ENCODE measurements around the gene DNM1. TPM values are rescaled to one million over a fixed set of nuclear protein-coding genes. Genes with fewer than 3 reads are reported as not detected.
"Not testable (repeated sequence)": the region's sequence is repeated elsewhere in the genome, so short reads cannot be mapped to it uniquely, and the experiment has no call there.

Gene DNM1
- total RNA-seq, 2 donors from 2014 or later: 19.0 to 46.5 TPM

DNA sequence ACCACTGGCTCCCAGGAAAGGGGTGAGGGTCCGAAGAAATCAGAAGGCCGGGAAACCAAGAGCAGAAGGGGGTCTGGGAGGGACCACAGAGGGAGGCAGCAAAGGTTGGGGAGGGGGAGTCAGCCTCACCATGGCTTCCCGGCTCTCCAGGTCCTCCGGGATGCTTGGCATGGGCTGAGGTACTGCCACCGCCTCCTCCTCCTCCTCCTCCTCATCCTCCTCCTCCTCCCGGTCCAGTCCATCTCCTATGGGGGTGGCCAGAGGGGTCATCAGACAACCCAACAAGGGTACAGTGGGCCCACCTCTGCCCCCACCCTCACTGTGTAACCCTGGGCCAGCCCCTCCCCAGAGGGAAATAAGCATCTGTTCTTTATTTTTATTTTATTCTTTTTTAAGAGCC, 55.1 kb downstream of the DNM1 start:
- intact Hi-C loops (cut with DNase I): no loop called here
- no peak for DNase-seq (ENCODE audit: low spot score)

DNA sequence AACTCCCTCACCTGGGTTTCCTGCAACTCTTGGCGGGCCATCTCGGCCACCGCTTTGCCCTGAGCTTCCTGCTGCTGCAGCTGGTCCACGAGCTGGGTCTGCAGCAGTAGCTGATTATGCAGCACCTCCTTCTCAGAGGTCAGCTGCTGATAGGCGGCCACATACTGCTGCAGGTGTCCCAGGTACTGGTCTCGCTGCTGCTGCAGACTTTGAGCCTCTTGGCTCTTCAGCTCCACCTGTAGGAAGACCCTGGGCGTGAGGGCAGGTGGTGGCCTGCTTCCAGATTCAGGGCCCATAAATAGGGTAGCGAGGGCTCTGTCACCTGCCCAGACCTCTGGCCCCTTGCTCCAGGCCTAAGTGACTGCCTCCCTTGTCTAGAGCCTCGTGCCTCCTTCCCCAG, 56.0 kb downstream of the DNM1 start:
- DNase-seq (ENCODE audit: low spot score): no peak
- intact Hi-C loops (cut with DNase I): no loop called here

DNA sequence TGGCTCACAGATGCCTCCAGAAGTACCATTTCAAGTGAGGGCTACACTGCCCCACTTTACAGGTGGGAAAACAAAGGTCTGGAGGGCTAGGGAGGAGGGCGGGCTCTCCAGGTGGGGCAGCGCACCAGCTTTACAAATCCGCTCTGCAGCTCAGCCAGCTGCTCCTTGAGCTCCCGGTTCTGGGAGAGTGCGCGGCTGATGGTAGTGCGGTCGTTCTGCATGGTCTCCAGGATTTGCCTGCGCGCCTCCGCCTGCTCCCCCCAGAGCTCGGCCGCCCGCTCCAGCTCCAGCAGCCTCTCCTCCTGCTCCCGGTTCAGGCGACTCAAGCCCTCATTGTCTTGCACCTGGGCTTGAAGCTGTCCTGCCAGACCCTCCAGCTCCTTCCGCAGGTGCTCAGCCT, 57.2 kb downstream of the DNM1 start:
- no peak for DNase-seq (ENCODE audit: low spot score)
- intact Hi-C loops (cut with DNase I): no loop called here

DNA sequence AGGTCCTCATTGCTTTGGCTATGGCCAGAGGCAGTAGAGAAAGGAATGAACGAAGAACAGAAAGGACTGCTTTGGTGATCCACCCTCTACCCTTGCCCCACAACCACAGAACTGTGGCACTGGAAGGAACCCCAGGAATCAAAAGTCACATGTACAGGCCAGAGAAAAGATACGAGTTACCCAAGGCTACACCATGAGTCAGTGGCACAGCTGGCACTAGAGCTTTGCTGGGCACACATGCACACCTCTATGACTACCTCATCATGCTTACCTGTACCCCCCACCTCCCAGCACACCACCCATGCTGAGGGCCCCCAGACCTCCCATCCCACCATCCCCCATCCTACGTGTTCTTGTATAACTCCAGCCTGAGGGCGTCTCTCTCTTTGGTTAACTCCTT, 59.5 kb downstream of the DNM1 start:
- intact Hi-C loops (cut with DNase I): no loop called here
- no peak for DNase-seq (ENCODE audit: low spot score)

DNA sequence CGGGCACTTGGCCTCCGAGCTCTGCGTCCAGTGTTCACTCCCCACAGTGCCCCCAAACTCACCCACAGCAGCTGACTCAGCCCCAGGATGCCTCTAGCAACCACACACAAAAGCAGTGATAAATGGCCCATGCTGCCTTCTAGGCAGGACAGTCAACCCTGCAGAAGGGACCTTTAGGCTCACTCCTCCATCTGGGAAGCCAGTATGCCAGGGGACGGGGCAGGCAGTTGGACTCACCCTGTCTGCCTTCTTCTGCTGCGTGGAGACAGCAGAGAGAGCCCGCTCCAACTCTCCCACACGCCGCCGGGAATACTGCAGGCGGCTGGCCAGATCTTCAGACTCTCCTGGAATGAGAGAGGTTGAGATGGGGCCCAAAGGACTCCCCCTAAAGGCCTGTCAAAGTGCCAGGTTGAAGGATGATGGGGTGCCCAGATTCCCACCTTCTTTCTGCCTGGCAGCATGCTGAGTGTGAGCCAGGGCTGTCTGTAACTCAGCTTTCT, 62.2 kb downstream of the DNM1 start:
- intact Hi-C loops (cut with DNase I): no loop called here
- DNase-seq (ENCODE audit: low spot score): no peak

DNA sequence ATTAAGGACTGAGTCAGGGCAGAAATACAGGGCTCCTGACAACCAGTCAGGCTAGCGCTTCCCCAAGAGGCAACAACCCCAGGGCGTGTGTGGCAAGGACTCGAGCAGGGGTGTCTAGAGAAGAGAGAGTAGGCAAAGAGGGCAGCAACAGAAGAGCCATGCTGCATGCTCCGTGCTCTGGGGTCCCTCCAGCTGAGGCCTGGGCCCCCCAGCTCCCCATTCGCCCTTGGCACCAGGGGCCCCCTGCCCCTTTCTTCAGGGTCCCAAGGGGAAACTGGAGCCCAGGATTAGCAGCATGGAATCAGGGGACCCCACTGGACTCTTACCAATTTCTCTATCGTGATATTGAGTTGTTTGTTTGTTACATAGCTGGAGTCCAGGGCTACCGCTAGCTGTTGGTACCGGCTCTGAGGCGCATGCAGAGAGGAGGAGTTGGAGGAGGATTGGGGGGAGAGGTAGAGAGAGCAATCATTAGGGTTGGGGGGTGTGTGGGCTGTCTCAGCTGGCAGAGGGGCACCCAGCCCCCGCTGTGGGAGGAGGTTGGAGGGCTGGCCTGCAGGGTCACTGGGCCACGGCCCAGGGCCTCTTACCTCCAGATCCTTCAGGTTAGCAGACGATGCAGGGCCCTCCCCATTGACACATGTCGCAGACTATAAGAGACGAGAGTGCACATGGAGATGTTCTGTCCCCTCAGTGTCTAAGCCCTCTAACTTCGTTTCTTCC, 63.9 kb downstream of the DNM1 start:
- no peak for DNase-seq (ENCODE audit: low spot score)
- intact Hi-C loops (cut with DNase I): no loop called here

DNA sequence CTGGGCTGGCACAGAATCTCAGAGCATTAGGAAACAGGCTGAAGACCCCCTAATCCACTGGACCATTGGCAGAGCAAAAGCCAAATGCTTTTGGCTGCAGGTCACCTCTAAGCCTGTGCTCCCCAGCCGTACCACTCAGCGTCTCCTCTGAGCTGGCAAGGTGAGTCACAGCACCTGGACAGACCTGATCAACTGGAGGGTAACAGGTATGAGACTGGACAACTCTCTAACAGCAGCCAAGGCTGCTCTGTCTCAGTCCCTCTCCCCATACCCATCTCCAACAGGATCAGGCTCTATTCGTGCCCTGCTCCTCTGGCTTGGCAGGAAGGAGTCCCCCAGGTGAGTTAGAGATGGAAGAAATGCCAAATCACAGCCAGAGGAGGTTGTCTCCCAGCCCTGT, 67.9 kb downstream of the DNM1 start:
- intact Hi-C loops (cut with DNase I): no loop called here
- DNase-seq (ENCODE audit: low spot score): no peak

DNA sequence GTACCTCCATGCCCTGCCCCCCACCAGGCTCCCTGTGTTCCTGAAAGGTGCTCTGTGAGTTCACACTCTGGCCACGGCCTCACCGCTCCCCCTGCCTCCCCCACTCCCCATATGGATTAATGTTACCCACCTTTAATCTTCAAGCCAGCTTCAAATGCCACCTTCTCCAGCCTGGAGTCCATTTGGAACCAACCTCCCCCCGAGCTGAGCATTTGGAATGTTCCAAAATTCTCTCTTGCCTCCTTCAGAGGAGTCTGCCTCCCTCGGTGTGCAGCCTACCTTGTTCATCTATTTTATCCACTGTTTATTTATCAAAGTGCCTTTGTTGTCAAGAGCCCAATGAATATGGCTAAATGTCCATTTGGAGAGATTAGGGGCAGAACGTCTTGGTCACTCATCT, 68.3 kb downstream of the DNM1 start:
- no peak for DNase-seq (ENCODE audit: low spot score)
- intact Hi-C loops (cut with DNase I): no loop called here

DNA sequence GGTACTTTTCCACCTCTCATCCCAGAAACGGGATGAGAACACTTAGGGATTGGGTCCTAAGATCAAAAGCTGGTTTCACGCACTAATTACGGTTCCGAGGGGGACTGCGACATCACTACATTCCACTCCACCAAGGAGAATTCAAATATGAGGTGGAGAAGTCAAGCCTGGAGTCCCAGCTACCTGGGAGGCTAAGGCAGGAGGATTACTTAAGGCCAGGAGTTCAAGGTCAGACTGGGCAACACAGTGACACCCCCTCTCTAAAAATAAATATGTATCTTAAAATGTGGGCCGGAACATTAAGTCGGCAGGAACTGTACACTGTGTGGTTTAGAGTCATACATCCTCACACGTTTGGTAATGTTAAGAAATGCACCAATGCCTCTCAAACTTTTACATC, 71.1 kb downstream of the DNM1 start:
- DNase-seq (ENCODE audit: low spot score): no peak
- intact Hi-C loops (cut with DNase I): no loop called here

DNA sequence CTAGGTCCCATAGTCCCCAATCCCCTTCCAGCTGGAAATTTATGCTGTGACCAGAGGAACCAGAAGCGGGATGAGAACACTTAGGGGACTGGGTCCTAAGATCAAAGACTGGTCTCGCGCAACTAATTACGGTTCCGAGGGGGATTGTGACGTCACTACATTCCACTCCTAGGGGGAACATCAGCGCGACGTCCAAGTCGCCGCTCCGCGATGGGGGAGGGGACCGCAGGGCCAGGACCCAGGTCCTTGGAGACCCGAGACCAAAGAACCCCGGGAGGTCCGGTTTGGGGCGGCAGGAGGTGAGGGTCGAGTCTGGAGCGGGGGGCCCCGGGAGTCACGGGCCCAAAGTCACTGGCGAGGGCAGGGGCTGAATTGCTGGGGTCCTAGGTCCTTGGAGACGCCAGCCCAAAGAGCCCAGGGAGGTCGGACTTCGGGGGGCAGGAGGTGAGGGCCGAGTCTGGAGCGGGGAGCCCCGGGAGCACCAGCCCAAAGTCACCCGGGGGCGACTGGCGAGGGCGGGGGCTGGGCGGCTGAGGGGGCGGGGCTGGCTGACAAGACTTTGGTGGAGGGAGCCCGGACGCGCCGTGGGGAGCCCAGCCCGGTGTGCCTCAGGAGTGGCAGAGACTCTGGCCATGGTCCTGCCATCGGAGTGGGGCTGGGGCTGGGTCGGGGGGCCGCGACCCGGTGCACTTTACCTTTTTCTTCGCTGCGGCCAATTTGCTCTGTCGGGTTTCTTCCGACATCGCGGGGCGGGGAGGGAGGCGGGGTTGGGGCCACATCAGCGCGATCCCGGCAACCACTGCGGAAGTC, 72.2 kb downstream of the DNM1 start, which contains the start of gene GOLGA2:
TSS of gene GOLGA2 (minus strand) at position 810 of the 810 bp plus-strand sequence. CDS start at position 779, 31 bp downstream.
- DNase-seq (ENCODE audit: low spot score): no peak
- intact Hi-C loops (cut with DNase I): no loop called here

DNA sequence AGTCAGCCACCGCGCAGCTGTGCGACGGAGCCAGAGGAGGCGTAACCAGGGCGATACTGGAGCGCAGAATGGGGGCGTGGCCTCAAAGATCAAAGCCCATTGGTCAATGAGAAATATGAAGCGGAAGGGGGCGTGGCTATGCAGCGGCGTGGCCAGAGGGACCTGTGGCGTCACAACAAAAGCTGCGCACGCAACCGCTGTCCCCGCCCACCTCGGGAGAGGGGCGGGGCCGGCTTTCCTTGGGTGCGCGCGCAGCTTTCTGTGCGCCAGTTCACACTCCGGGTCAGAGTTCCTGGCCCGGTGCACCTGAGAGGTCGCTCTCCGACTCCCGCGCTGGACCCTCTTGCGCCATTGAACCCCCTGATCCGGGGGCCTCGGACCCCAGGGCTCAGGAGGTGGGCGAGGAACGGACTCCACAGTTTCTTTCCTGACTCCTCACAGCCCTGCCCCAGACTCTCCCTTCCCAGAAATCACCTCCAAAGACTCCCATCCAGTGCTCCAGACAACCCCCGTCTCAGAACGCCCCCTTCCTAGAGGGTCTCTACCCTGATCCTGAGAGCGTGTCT, 72.9 kb downstream of the DNM1 start, which contains the start of gene SWI5:
TSS of gene SWI5 (plus strand) at position 269 of the 566 bp plus-strand sequence.
- intact Hi-C loops (cut with DNase I): no loop called here
- DNase-seq (ENCODE audit: low spot score): peak; percentile 100

DNA sequence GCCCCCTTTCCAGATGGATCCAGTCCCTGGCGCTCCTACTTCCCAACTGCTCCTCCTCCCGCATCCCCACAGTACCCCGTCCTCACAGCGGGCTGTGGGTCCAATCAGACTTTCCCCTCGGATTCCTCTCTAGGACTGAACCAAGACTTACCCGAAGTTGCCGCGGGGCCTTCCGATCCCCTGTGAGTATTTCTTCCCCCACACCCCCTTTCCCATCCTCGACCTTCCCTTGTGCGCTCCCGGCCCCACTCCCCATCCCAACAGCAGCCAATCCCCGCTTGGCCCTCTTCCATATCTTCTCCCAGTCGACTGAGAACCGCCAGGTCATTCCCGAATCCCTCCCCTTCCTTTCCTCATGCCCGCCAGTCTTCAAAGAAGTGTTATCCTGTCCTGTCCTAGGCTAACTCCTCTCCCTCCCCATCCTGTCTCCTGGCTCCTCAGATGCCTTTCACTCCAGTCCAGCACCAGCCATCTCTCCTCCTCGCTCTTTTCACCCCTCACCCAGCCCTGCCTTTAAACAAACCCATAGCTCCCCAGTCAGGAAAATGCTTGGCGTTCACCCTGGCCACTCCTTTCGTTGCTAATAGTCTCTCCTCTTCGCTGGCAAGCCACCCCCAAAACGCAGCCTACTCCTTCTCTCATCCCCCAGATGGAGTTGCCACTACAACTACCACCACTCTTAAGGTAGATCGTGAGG, 73.5 kb downstream of the DNM1 start:
- no peak for DNase-seq (ENCODE audit: low spot score)
- intact Hi-C loops (cut with DNase I): no loop called here

DNA sequence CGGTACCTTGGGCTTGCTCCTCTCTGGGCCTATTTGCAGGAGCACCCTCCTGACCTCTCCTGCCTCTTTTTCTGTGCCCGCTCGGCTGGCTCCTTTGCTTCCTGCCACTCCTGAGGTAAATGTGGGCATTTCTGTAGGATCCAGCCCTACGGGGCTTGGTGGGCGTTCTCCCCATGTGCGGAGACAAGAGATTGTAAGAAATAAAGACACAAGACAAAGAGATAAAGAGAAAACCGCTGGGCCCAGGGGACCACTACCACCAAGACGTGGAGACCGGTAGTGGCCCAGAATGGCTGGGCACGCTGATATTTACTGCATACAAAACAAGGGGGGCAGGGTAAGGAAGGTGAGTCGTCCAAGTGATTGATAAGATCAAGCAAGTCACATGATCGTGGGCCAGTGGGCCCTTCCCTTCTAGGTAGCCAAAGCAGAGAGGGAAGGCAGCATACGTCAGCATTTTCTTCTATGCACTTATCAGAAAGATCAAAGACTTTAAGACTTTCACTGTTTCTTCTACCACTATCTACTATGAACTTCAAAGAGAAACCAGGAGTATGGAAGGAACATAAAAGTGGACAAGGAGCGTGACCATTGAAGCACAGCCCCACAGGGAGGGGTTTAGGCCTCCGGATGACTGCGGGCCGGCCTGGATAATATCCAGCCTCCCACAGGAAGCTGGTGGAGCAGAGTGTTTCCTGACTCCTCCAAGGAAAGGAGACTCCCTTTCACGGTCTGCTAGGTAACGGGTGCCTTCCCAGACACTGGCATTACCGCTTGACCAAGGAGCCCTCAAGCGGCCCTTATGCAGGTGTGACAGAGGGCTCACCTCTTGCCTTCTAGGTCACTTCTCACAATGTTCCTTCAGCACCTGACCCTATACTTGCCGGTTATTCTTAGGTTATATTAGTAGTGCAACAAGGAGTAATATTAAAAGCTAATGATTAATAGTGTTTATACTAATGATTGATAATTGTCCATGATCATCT, 76.2 kb downstream of the DNM1 start:
- intact Hi-C loops (cut with DNase I): loop anchor here in 1 of 2 donors (2.0 kb wide), 1 partner anchor 17 kb away; no protein-coding TSS in a partner anchor
- not testable (repeated sequence) for DNase-seq (ENCODE audit: low spot score)

DNA sequence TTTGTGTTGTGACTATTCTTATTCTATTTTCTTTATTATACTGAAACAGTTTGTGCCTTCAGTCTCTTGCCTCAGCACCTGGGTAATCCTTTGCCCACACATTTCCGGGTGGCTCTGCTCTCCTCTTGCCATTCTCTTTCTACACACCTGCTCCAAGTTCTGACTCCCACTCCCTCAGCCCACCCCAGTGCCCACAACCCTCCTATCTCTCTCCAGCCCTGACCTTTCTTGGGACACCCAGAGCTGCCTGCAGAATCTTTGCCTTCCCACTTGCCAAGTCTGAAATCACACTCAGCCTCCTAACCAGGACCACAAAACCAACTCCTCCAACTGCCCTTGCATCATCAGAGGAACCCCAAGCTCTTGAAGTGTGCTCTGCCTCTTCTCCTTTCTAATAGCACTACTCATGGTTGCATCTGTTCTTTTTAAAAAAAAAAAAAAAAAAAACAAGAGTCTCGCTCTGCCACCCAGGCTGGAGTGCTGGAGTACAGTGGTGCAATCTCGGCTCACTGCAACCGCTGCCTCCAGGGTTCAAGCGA, 77.0 kb downstream of the DNM1 start:
- no peak for DNase-seq (ENCODE audit: low spot score)
- intact Hi-C loops (cut with DNase I): loop anchor here in 1 of 2 donors (2.0 kb wide), 1 partner anchor 17 kb away; no protein-coding TSS in a partner anchor

DNA sequence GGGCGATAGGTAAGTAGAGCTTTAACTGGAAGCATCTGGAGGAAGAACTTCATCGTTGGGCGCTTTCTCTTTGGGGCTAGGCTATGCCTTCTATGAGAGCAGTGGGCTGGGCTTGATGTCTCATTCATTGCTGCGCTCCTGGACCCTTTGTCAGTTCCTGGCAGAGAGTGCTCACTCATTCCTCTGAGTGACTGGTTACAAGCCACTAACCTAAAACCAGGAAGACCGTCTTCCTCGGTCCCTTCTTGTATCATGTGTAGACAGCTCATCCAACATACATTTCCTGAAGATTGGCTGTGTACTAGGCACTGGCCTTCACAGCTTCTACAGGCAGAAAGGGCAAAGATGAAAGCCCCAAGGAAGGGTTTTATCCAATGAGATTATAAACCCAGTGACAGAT, 79.3 kb downstream of the DNM1 start:
- no peak for DNase-seq (ENCODE audit: low spot score)
- intact Hi-C loops (cut with DNase I): no loop called here

DNA sequence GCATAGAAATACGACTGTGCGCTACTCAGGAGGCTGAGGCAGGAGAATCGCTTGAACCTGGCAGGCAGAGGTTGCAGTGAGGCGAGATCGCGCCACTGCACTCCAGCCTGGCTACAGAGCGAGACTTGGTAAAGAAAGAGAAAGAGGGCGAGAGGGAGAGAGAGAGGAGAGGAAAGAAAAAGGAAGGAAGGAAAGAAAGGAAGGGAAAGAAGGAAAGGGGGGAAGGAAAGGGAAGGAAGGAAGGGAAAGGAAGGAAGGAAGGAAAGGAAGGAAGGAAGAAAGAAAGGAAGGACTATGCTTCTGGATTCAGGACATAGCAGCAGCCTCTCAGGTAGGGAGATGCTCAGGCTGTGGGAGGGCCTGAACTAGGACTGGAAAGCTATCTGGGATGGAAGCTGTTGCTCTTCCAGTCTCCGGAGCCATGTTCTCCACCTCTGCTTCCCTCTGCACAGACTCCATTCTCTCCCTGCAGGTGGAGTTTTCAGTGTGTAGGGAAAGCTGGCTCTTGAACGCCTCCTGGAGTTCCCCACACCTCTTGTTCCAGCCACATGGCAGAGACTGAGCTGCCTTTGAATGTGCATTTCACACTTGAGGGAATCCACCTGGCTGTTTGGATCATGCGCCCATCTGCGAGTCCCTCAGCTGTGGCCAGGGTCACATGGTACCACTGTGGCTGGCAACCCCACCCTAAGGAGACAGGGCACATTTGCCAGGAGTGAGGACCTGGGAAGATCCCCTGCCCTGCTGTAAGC, 82.0 kb downstream of the DNM1 start:
- intact Hi-C loops (cut with DNase I): no loop called here

DNA sequence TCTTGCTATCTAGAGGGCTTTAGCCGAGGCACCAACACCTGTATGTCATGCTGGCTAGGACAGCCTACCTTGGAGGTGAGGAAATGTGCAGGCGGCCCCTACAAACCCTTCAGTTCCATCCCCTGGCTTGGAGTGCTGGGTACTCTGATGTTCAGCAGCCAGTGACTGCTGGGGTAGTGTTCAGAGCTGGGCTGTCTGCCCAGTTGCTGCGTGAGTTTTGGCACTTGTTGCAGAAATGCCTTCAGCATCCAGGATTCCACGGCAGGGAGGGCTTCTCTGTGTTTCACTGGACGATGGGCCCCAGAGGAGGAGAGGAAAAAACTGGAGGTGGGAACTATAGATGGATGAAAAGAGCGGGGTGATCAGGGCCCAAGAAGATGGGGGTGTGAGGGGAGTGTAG, 83.3 kb downstream of the DNM1 start:
- intact Hi-C loops (cut with DNase I): no loop called here
- DNase-seq (ENCODE audit: low spot score): no peak

More for the DNA sequence above, 82.0 kb downstream of the DNM1 start:
- DNase-seq (ENCODE audit: low spot score): no peak
